ENCODE data around the gene PSMD14.

DNA sequence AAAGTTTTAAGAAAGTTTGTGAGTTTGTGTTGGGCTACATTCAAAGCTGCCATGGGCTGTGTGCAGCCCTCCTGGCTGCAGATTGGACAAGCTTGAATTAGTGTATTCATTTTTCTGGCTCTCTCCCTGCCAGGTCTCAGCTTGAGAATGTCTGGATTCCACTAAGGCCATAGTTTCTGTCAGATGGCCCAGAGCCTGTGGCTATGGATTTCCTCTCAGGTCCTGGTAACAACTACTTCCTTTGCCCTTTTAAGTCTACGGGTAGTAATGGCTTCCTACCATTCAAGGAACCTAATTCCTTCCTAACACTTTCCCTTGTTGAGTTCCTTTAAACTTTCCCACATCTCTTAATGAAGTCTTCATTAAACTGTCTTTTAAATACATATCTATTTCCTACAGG is 24.3 kb upstream of the PSMD14 start:
- TF ChIP-seq, protein P1, sequence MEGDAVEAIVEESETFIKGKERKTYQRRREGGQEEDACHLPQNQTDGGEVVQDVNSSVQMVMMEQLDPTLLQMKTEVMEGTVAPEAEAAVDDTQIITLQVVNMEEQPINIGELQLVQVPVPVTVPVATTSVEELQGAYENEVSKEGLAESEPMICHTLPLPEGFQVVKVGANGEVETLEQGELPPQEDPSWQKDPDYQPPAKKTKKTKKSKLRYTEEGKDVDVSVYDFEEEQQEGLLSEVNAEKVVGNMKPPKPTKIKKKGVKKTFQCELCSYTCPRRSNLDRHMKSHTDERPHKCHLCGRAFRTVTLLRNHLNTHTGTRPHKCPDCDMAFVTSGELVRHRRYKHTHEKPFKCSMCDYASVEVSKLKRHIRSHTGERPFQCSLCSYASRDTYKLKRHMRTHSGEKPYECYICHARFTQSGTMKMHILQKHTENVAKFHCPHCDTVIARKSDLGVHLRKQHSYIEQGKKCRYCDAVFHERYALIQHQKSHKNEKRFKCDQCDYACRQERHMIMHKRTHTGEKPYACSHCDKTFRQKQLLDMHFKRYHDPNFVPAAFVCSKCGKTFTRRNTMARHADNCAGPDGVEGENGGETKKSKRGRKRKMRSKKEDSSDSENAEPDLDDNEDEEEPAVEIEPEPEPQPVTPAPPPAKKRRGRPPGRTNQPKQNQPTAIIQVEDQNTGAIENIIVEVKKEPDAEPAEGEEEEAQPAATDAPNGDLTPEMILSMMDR (IDR thresholded peaks at IDR 0.05), result no peak
- no peak for TF ChIP-seq POLR2A (IDR thresholded peaks at IDR 0.05)

Data from body of pancreas (tissue), 4 donors.